Measurements from ENCODE around the gene CXCL5.

Gene CXCL5

GRCh38 chr4:73998040-73999011 lies at the start of gene CXCL5:
Gene CXCL5, minus strand, starts transcription at chr4:73998677. Its CDS starts 96 bp downstream, at chr4:73998581.
- peak within 1 kb of the TSS; percentile 47 for H3K9ac ChIP-seq (ENCODE audit: low read depth, low read length)
- H3K4me3 ChIP-seq (ENCODE audit: low read depth, low read length) = peak within 1 kb of the TSS; percentile 53
- H3K4me1 ChIP-seq (ENCODE audit: control insufficient read depth, insufficient read depth, low read length) = peaks cover 33% of the 10 kb centered on the region
- no peak within 1 kb of the TSS for H3K27ac ChIP-seq (ENCODE audit: low read depth, low read length)
- no peaks in the 10 kb centered on the region for H3K36me3 ChIP-seq (ENCODE audit: control insufficient read depth, insufficient read depth, low read length)
- H3K27me3 ChIP-seq (ENCODE audit: control insufficient read depth, insufficient read depth, low read length) = peaks cover 20% of the 10 kb centered on the region
- no peaks in the 10 kb centered on the region for H3K9me3 ChIP-seq (ENCODE audit: control insufficient read depth, insufficient read depth, low read length)

GRCh38 chr4:74047152-74047551 lies 48.7 kb upstream of the CXCL5 start:
- H3K27ac ChIP-seq (ENCODE audit: low read depth, low read length) = no peak overlapping the region
- 0 out of 2 replicates have a peak, but pooled peaks cover 7% of the 10 kb centered on the region for H3K9me3 ChIP-seq (ENCODE audit: control insufficient read depth, insufficient read depth, low read length)
- H3K9ac ChIP-seq (ENCODE audit: low read depth, low read length) = no peak overlapping the region
- H3K27me3 ChIP-seq (ENCODE audit: control insufficient read depth, insufficient read depth, low read length) = no peaks in the 10 kb centered on the region
- no peaks in the 10 kb centered on the region for H3K4me1 ChIP-seq (ENCODE audit: control insufficient read depth, insufficient read depth, low read length)
- no peaks in the 10 kb centered on the region for H3K36me3 ChIP-seq (ENCODE audit: control insufficient read depth, insufficient read depth, low read length)
- no peak overlapping the region for H3K4me3 ChIP-seq (ENCODE audit: low read depth, low read length)

DNA sequence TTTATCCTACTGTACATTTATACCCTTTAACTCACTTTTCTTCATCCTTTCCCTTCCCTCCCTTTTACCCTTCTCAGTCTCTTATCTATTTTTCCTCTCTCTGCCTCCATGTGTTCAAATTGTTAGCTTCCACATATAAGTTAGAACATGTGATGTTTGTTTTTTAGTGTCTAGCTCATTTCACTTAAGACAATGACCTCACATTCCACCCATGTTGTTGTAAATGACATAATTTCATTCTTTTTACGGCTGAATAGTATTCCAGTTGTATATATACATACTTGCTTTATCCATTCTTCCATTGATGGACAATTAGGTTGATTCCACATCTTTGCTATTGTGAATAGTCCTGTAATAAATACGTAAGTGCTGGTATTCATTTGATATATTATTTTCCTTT lies 47.3 kb upstream of the CXCL5 start:
- Histone ChIP-seq H3K27ac (ENCODE audit: low read depth, low read length) (no peak overlapping the region), H3K9me3 (ENCODE audit: control insufficient read depth, insufficient read depth, low read length) (0 out of 2 replicates have a peak, but pooled peaks cover 7% of the 10 kb centered on the region), H3K36me3 (ENCODE audit: control insufficient read depth, insufficient read depth, low read length) (no peaks in the 10 kb centered on the region), H3K4me1 (ENCODE audit: control insufficient read depth, insufficient read depth, low read length) (no peaks in the 10 kb centered on the region), H3K27me3 (ENCODE audit: control insufficient read depth, insufficient read depth, low read length) (no peaks in the 10 kb centered on the region), H3K4me3 (ENCODE audit: low read depth, low read length) (no peak overlapping the region), H3K9ac (ENCODE audit: low read depth, low read length) (no peak overlapping the region)

GRCh38 chr4:74045247-74045646 lies 46.8 kb upstream of the CXCL5 start:
- 0 out of 2 replicates have a peak, but pooled peaks cover 7% of the 10 kb centered on the region for H3K9me3 ChIP-seq (ENCODE audit: control insufficient read depth, insufficient read depth, low read length)
- no peaks in the 10 kb centered on the region; the same call in 1 of the 2 replicates for H3K4me1 ChIP-seq (ENCODE audit: control insufficient read depth, insufficient read depth, low read length)
- H3K27ac ChIP-seq (ENCODE audit: low read depth, low read length) = no peak overlapping the region
- H3K36me3 ChIP-seq (ENCODE audit: control insufficient read depth, insufficient read depth, low read length) = no peaks in the 10 kb centered on the region
- no peak overlapping the region for H3K9ac ChIP-seq (ENCODE audit: low read depth, low read length)
- no peaks in the 10 kb centered on the region for H3K27me3 ChIP-seq (ENCODE audit: control insufficient read depth, insufficient read depth, low read length)
- no peak overlapping the region for H3K4me3 ChIP-seq (ENCODE audit: low read depth, low read length)

GRCh38 chr4:74044677-74045076 lies 46.2 kb upstream of the CXCL5 start:
- Histone ChIP-seq H3K9me3 (ENCODE audit: control insufficient read depth, insufficient read depth, low read length) (0 out of 2 replicates have a peak, but pooled peaks cover 7% of the 10 kb centered on the region), H3K4me1 (ENCODE audit: control insufficient read depth, insufficient read depth, low read length) (peaks cover 5% of the 10 kb centered on the region; the same call in 1 of the 2 replicates), H3K27me3 (ENCODE audit: control insufficient read depth, insufficient read depth, low read length) (peaks cover under 1% of the 10 kb centered on the region; the same call in 1 of the 2 replicates), H3K27ac (ENCODE audit: low read depth, low read length) (no peak overlapping the region), H3K4me3 (ENCODE audit: low read depth, low read length) (no peak overlapping the region), H3K36me3 (ENCODE audit: control insufficient read depth, insufficient read depth, low read length) (no peaks in the 10 kb centered on the region), H3K9ac (ENCODE audit: low read depth, low read length) (no peak overlapping the region)

GRCh38 chr4:74042681-74043080 lies 44.2 kb upstream of the CXCL5 start:
- Histone ChIP-seq H3K4me1 (ENCODE audit: control insufficient read depth, insufficient read depth, low read length) (peaks cover 16% of the 10 kb centered on the region), H3K36me3 (ENCODE audit: control insufficient read depth, insufficient read depth, low read length) (no peaks in the 10 kb centered on the region), H3K4me3 (ENCODE audit: low read depth, low read length) (no peak overlapping the region), H3K9ac (ENCODE audit: low read depth, low read length) (no peak overlapping the region), H3K27me3 (ENCODE audit: control insufficient read depth, insufficient read depth, low read length) (peaks cover 11% of the 10 kb centered on the region; the same call in 1 of the 2 replicates), H3K27ac (ENCODE audit: low read depth, low read length) (no peak overlapping the region), H3K9me3 (ENCODE audit: control insufficient read depth, insufficient read depth, low read length) (0 out of 2 replicates have a peak, but pooled peaks cover 7% of the 10 kb centered on the region)

DNA sequence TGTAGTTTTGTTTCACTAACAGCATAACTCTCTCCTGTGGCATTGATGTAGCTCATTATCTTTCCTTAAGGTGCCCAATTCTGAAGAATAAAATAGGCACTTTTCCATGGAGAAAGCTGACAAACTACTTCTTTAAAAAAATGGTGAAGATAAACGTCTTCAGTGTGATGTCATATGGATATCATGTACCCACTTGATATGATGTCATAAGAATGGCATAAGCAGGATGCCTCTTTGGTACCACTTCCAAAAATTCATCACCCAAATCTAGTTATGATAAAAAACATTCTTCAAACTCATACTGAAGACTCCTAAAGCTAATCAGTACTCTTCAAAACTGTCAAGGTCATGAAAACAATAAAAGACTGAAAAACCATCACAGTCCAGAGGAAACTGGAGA lies 42.9 kb upstream of the CXCL5 start:
- H3K27ac ChIP-seq (ENCODE audit: low read depth, low read length) = no peak overlapping the region
- H3K4me3 ChIP-seq (ENCODE audit: low read depth, low read length) = no peak overlapping the region
- H3K9ac ChIP-seq (ENCODE audit: low read depth, low read length) = no peak overlapping the region
- no peaks in the 10 kb centered on the region for H3K36me3 ChIP-seq (ENCODE audit: control insufficient read depth, insufficient read depth, low read length)
- 0 out of 2 replicates have a peak, but pooled peaks cover under 1% of the 10 kb centered on the region for H3K9me3 ChIP-seq (ENCODE audit: control insufficient read depth, insufficient read depth, low read length)
- peaks cover 24% of the 10 kb centered on the region for H3K4me1 ChIP-seq (ENCODE audit: control insufficient read depth, insufficient read depth, low read length)
- H3K27me3 ChIP-seq (ENCODE audit: control insufficient read depth, insufficient read depth, low read length) = peaks cover 11% of the 10 kb centered on the region; the same call in 1 of the 2 replicates

- H3K9ac ChIP-seq (ENCODE audit: low read depth, low read length) = no peak overlapping the region
- H3K4me3 ChIP-seq (ENCODE audit: low read depth, low read length) = peak overlapping the region; percentile 92
- H3K9me3 ChIP-seq (ENCODE audit: control insufficient read depth, insufficient read depth, low read length) = no peaks in the 10 kb centered on the region
- H3K36me3 ChIP-seq (ENCODE audit: control insufficient read depth, insufficient read depth, low read length) = no peaks in the 10 kb centered on the region
- H3K27me3 ChIP-seq (ENCODE audit: control insufficient read depth, insufficient read depth, low read length) = peaks cover 11% of the 10 kb centered on the region; the same call in 1 of the 2 replicates
- H3K27ac ChIP-seq (ENCODE audit: low read depth, low read length) = no peak overlapping the region
- H3K4me1 ChIP-seq (ENCODE audit: control insufficient read depth, insufficient read depth, low read length) = peaks cover 32% of the 10 kb centered on the region
These were observed 40.9 kb upstream of the CXCL5 start for GRCh38 chr4:74039315-74039763.

DNA sequence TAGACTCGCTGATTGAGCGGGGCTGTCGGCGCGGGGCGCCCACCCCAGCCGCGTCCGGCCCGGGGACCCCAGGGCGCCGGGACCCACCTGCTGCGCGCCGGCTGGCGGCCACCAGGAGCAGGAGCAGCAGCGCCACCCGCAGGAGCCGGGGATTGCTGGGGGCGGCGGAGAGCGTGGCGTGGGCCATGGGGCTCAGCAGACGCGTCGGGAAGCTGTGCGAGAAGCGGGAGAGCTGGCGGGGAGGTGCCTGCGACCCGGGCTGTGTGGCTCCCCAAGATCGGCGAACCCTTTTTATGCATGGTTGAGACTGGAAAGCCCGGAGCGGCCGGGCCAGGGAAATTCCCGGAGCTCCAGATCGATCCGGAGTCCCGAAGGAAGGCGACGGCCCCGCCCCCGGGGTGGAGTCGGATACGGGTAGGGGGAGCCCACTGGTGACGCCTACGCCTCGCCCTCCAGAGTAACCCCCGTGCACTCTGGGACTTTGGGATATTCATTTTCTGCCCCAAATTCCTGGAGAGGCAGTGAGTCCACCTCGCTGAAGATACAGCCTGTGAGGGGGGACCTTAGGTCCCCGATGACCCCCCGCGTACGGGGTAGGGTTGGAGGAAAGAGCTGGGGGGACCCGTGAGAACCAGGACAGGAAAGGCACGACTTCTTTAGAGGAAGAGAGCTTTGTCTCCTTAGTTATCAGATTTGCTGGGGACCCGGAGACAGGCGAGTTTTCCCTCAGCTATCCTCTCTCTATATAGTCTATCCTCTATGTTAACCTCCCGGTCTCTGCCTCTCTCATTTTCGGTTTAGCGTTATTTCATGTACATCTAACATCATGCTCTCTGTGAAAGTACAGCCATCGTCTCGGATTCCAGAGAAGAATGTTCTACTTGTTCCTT lies 40.2 kb upstream of the CXCL5 start, which contains the start of gene CXCL3:
Gene CXCL3 (minus strand): TSS at position 265 of the 890 bp plus-strand sequence. CDS start 78 bp downstream, at position 187.
- Histone ChIP-seq H3K4me3 (ENCODE audit: low read depth, low read length) (peak within 1 kb of the TSS; percentile 92), H3K27me3 (ENCODE audit: control insufficient read depth, insufficient read depth, low read length) (peaks cover 11% of the 10 kb centered on the region; the same call in 1 of the 2 replicates), H3K4me1 (ENCODE audit: control insufficient read depth, insufficient read depth, low read length) (peaks cover 32% of the 10 kb centered on the region), H3K9ac (ENCODE audit: low read depth, low read length) (peak within 1 kb of the TSS; percentile 59), H3K27ac (ENCODE audit: low read depth, low read length) (peak within 1 kb of the TSS; percentile 30), H3K9me3 (ENCODE audit: control insufficient read depth, insufficient read depth, low read length) (no peaks in the 10 kb centered on the region), H3K36me3 (ENCODE audit: control insufficient read depth, insufficient read depth, low read length) (no peaks in the 10 kb centered on the region)

DNA sequence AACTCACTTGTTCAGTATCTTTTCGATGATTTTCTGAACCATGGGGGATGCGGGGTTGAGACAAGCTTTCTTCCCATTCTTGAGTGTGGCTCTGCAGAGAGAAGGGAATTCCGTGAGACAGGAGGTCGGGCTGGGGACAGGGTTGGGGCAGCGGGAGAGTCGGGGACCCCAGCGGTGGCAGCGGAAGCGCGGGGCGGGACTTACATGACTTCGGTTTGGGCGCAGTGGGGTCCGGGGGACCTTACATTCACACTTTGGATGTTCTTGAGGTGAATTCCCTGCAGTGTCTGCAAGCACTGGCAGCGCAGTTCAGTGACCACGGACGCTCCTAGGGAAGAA lies 39.6 kb upstream of the CXCL5 start:
- Histone ChIP-seq H3K9me3 (ENCODE audit: control insufficient read depth, insufficient read depth, low read length) (no peaks in the 10 kb centered on the region), H3K4me3 (ENCODE audit: low read depth, low read length) (peak overlapping the region; percentile 92), H3K9ac (ENCODE audit: low read depth, low read length) (peak overlapping the region; percentile 59; the same call in 1 of the 2 replicates)

More for the DNA sequence above, 39.6 kb upstream of the CXCL5 start:
- peaks cover 32% of the 10 kb centered on the region for H3K4me1 ChIP-seq (ENCODE audit: control insufficient read depth, insufficient read depth, low read length)
- peaks cover 11% of the 10 kb centered on the region; the same call in 1 of the 2 replicates for H3K27me3 ChIP-seq (ENCODE audit: control insufficient read depth, insufficient read depth, low read length)
- peak overlapping the region; percentile 14 for H3K27ac ChIP-seq (ENCODE audit: low read depth, low read length)
- H3K36me3 ChIP-seq (ENCODE audit: control insufficient read depth, insufficient read depth, low read length) = no peaks in the 10 kb centered on the region
